Measurements from ENCODE around the gene GNG5.
"Not testable (repeated sequence)": the region's sequence is repeated elsewhere in the genome, so short reads cannot be mapped to it uniquely, and the experiment has no call there.

GNG5 gene

GRCh38 chr1:84506002-84506728 is at the start of gene GNG5, which contains the start of gene SPATA1:
Gene GNG5 (minus strand): TSS chr1:84506581. CDS start chr1:84506091, 490 bp downstream.
Gene SPATA1 (plus strand): TSS chr1:84506386. CDS start chr1:84516360, 9,974 bp downstream.
- DNase-seq (ENCODE audit: insufficient read length, low spot score) = peak; percentile 92

GRCh38 chr1:84550826-84551225 is 44.4 kb upstream of the GNG5 start:
- DNase-seq (ENCODE audit: insufficient read length, low spot score) = no peak
- FAIRE-seq = no peak
- TF ChIP-seq POLR2A (IDR thresholded peaks at IDR 0.05; ENCODE audit: low read depth, low read length) = no peak

More at GRCh38 chr1:84506002-84506728, at the start of gene GNG5, which contains the start of gene SPATA1:
- peak; percentile 68 for TF ChIP-seq POLR2A (IDR thresholded peaks at IDR 0.05; ENCODE audit: low read depth, low read length)
- peak; percentile 92 for FAIRE-seq

GRCh38 chr1:84541679-84542078 is 35.3 kb upstream of the GNG5 start:
- TF ChIP-seq POLR2A (IDR thresholded peaks at IDR 0.05; ENCODE audit: low read depth, low read length) = no peak
- DNase-seq (ENCODE audit: insufficient read length, low spot score) (no peak), FAIRE-seq (no peak)

GRCh38 chr1:84540759-84541158 is 34.4 kb upstream of the GNG5 start:
- FAIRE-seq = no peak
- TF ChIP-seq POLR2A (IDR thresholded peaks at IDR 0.05; ENCODE audit: low read depth, low read length) = no peak
- no peak for DNase-seq (ENCODE audit: insufficient read length, low spot score)

- no peak for TF ChIP-seq POLR2A (IDR thresholded peaks at IDR 0.05; ENCODE audit: low read depth, low read length)
- no peak for FAIRE-seq
- DNase-seq (ENCODE audit: insufficient read length, low spot score) = no peak
These were observed 33.6 kb upstream of the GNG5 start for GRCh38 chr1:84539972-84540371.

- no peak for DNase-seq (ENCODE audit: insufficient read length, low spot score)
- FAIRE-seq = no peak
- no peak for TF ChIP-seq POLR2A (IDR thresholded peaks at IDR 0.05; ENCODE audit: low read depth, low read length)
These were observed 32.2 kb upstream of the GNG5 start for GRCh38 chr1:84538599-84538998.

GRCh38 chr1:84525779-84526178 is 19.4 kb upstream of the GNG5 start:
- FAIRE-seq (no peak), DNase-seq (ENCODE audit: insufficient read length, low spot score) (no peak)
- TF ChIP-seq POLR2A (IDR thresholded peaks at IDR 0.05; ENCODE audit: low read depth, low read length) = no peak

- DNase-seq (ENCODE audit: insufficient read length, low spot score) = no peak
- TF ChIP-seq POLR2A (IDR thresholded peaks at IDR 0.05; ENCODE audit: low read depth, low read length) = no peak
- FAIRE-seq = no peak
These were observed 18.2 kb upstream of the GNG5 start for GRCh38 chr1:84524590-84524989.

GRCh38 chr1:84510668-84511067 is 4.3 kb upstream of the GNG5 start:
- peak; percentile 80 for FAIRE-seq
- TF ChIP-seq POLR2A (IDR thresholded peaks at IDR 0.05; ENCODE audit: low read depth, low read length) = no peak
- DNase-seq (ENCODE audit: insufficient read length, low spot score) = no peak

- FAIRE-seq = no peak
- TF ChIP-seq POLR2A (IDR thresholded peaks at IDR 0.05; ENCODE audit: low read depth, low read length) = no peak
- no peak for DNase-seq (ENCODE audit: insufficient read length, low spot score)
These were observed 3.8 kb upstream of the GNG5 start for GRCh38 chr1:84510165-84510564.

GRCh38 chr1:84509029-84509428 is 2.6 kb upstream of the GNG5 start:
- DNase-seq (ENCODE audit: insufficient read length, low spot score) (no peak), FAIRE-seq (no peak)
- no peak for TF ChIP-seq POLR2A (IDR thresholded peaks at IDR 0.05; ENCODE audit: low read depth, low read length)

- no peak for FAIRE-seq
These were observed 2.1 kb upstream of the GNG5 start for GRCh38 chr1:84508510-84508909.

GRCh38 chr1:84507887-84508286 is 1.5 kb upstream of the GNG5 start:
- not testable (repeated sequence) for DNase-seq (ENCODE audit: insufficient read length, low spot score); FAIRE-seq

More at GRCh38 chr1:84508510-84508909, 2.1 kb upstream of the GNG5 start:
- TF ChIP-seq POLR2A (IDR thresholded peaks at IDR 0.05; ENCODE audit: low read depth, low read length) = no peak
- DNase-seq (ENCODE audit: insufficient read length, low spot score) = no peak

GRCh38 chr1:84506729-84507453 is 510 bp upstream of the GNG5 start:
- FAIRE-seq (no peak), DNase-seq (ENCODE audit: insufficient read length, low spot score) (no peak)
- 0 out of 2 replicates have a peak, but pooled peaks have one; percentile 3 for TF ChIP-seq POLR2A (IDR thresholded peaks at IDR 0.05; ENCODE audit: low read depth, low read length)
